ENCODE results near the gene WASL. TPM values are rescaled to one million over a fixed set of nuclear protein-coding genes. Genes with fewer than 3 reads are reported as not detected.
A peak's percentile ranks its signal among the peaks of the same experiment; 100 is the strongest.

The WASL gene
- total and polyA plus RNA-seq, 2 of the 13 experiments (the other 11 are each of a cell fraction or from before 2014, with no cell fraction given), result 7.9 to 12.8 TPM

- TF ChIP-seq, protein P1, sequence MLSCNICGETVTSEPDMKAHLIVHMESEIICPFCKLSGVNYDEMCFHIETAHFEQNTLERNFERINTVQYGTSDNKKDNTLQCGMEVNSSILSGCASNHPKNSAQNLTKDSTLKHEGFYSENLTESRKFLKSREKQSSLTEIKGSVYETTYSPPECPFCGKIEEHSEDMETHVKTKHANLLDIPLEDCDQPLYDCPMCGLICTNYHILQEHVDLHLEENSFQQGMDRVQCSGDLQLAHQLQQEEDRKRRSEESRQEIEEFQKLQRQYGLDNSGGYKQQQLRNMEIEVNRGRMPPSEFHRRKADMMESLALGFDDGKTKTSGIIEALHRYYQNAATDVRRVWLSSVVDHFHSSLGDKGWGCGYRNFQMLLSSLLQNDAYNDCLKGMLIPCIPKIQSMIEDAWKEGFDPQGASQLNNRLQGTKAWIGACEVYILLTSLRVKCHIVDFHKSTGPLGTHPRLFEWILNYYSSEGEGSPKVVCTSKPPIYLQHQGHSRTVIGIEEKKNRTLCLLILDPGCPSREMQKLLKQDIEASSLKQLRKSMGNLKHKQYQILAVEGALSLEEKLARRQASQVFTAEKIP (CRISPR knock-in tag; IDR thresholded peaks at IDR 0.05; ENCODE audit: borderline replicate concordance), result no peak
- TF ChIP-seq TFAP4 (IDR thresholded peaks at IDR 0.05; ENCODE audit: borderline replicate concordance, low read depth), result peak; percentile 33; the same call in 1 of the 2 replicates
- TF ChIP-seq ATM (IDR thresholded peaks at IDR 0.05; ENCODE audit: borderline replicate concordance), result no peak
- peak; percentile 79; the same call in 1 of the 2 replicates for TF ChIP-seq KDM5B (CRISPR knock-in tag; IDR thresholded peaks at IDR 0.05; ENCODE audit: borderline replicate concordance)
- TF ChIP-seq IRF2 (CRISPR knock-in tag; IDR thresholded peaks at IDR 0.05), result peak; percentile 28; the same call in 1 of the 2 replicates
- TF ChIP-seq HOXA5 (CRISPR knock-in tag; IDR thresholded peaks at IDR 0.05), result peak; percentile 44
- peak; percentile 59 for TF ChIP-seq SP5 (CRISPR knock-in tag; IDR thresholded peaks at IDR 0.05; ENCODE audit: borderline replicate concordance, low read depth)
- TF ChIP-seq, protein P2, sequence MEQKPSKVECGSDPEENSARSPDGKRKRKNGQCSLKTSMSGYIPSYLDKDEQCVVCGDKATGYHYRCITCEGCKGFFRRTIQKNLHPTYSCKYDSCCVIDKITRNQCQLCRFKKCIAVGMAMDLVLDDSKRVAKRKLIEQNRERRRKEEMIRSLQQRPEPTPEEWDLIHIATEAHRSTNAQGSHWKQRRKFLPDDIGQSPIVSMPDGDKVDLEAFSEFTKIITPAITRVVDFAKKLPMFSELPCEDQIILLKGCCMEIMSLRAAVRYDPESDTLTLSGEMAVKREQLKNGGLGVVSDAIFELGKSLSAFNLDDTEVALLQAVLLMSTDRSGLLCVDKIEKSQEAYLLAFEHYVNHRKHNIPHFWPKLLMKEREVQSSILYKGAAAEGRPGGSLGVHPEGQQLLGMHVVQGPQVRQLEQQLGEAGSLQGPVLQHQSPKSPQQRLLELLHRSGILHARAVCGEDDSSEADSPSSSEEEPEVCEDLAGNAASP (CRISPR knock-in tag; IDR thresholded peaks at IDR 0.05; ENCODE audit: borderline replicate concordance), result peak; percentile 26; the same call in 1 of the 2 replicates
- TF ChIP-seq RBAK (CRISPR knock-in tag; IDR thresholded peaks at IDR 0.05), result 0 out of 2 replicates have a peak, but pooled peaks have one; percentile 29
- no peak for TF ChIP-seq NR2F6 (IDR thresholded peaks at IDR 0.05)
- TF ChIP-seq NR2F6 (CRISPR knock-in tag; IDR thresholded peaks at IDR 0.05), result peak; percentile 5; the same call in 1 of the 2 replicates
- peak; percentile 83; the same call in 1 of the 2 replicates for TF ChIP-seq ZNF446 (CRISPR knock-in tag; IDR thresholded peaks at IDR 0.05)
- no peak; the same call in 1 of the 2 replicates for TF ChIP-seq ZNF546 (CRISPR knock-in tag; conservative IDR thresholded peaks at IDR 0.05)
- no peak for TF ChIP-seq ZNF747 (CRISPR knock-in tag; IDR thresholded peaks at IDR 0.05; ENCODE audit: borderline replicate concordance)
- TF ChIP-seq HNF1B (CRISPR knock-in tag; IDR thresholded peaks at IDR 0.05), result peak; percentile 42
- no peak for TF ChIP-seq HNRNPL (IDR thresholded peaks at IDR 0.05; ENCODE audit: low read depth, low read length)
- no peak for TF ChIP-seq PAF1 (CRISPR knock-in tag; IDR thresholded peaks at IDR 0.05)
- TF ChIP-seq, protein P3, sequence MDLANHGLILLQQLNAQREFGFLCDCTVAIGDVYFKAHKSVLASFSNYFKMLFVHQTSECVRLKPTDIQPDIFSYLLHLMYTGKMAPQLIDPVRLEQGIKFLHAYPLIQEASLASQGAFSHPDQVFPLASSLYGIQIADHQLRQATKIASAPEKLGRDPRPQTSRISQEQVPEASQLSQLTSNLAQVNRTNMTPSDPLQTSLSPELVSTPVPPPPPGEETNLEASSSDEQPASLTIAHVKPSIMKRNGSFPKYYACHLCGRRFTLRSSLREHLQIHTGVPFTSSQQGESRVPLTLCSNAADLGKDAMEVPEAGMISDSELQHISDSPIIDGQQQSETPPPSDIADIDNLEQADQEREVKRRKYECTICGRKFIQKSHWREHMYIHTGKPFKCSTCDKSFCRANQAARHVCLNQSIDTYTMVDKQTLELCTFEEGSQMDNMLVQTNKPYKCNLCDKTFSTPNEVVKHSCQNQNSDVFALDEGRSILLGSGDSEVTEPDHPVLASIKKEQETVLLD (CRISPR knock-in tag; IDR thresholded peaks at IDR 0.05; ENCODE audit: low read depth), result peak; percentile 97
- TF ChIP-seq, protein P4, sequence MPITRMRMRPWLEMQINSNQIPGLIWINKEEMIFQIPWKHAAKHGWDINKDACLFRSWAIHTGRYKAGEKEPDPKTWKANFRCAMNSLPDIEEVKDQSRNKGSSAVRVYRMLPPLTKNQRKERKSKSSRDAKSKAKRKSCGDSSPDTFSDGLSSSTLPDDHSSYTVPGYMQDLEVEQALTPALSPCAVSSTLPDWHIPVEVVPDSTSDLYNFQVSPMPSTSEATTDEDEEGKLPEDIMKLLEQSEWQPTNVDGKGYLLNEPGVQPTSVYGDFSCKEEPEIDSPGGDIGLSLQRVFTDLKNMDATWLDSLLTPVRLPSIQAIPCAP (CRISPR knock-in tag; IDR thresholded peaks at IDR 0.05; ENCODE audit: low read depth), result no peak
- TF ChIP-seq SNAPC2 (CRISPR knock-in tag; IDR thresholded peaks at IDR 0.05), result no peak
- TF ChIP-seq CC2D1A (CRISPR knock-in tag; IDR thresholded peaks at IDR 0.05), result no peak
- TF ChIP-seq ZNF550 (CRISPR knock-in tag; IDR thresholded peaks at IDR 0.05; ENCODE audit: borderline replicate concordance), result no peak
These were observed at the start of gene WASL (continued) for GRCh38 chr7:123748734-123749536.
